SK-N-DZ (cell line): ENCODE results near the gene ABCA9.

Experiments used
- DNase-seq: peaks from one replicate; pipeline ENCODE4 v3.0.0-alpha.2; 2015; ENCODE audit warnings: low spot score

Gene ABCA9

GRCh38 chr17:69066482-69066881 is 5.8 kb upstream of the ABCA9 start:
- no peak for DNase-seq

- DNase-seq = no peak
These were observed 4.4 kb upstream of the ABCA9 start for GRCh38 chr17:69065113-69065512.

GRCh38 chr17:69064476-69064875 is 3.7 kb upstream of the ABCA9 start:
- no peak for DNase-seq

DNA sequence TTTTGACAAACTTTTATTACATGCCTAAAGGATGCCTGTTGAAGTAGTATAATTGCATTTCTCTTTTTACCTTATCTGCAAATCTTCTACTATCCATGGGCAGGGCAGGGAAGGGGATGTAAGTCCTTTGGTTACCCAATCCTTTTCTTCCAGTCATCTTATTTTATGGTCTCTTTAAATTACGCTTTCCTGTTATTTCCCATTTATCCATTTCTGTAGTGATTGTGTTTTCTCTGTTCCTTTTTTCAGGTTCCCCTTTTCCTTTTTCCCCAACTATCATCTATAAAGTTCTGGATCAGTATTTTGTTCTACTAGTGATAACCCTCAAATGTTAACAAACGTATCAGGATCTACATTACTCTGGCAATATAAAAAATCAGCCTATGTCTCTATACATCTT is 3.3 kb upstream of the ABCA9 start:
- DNase-seq = no peak

DNA sequence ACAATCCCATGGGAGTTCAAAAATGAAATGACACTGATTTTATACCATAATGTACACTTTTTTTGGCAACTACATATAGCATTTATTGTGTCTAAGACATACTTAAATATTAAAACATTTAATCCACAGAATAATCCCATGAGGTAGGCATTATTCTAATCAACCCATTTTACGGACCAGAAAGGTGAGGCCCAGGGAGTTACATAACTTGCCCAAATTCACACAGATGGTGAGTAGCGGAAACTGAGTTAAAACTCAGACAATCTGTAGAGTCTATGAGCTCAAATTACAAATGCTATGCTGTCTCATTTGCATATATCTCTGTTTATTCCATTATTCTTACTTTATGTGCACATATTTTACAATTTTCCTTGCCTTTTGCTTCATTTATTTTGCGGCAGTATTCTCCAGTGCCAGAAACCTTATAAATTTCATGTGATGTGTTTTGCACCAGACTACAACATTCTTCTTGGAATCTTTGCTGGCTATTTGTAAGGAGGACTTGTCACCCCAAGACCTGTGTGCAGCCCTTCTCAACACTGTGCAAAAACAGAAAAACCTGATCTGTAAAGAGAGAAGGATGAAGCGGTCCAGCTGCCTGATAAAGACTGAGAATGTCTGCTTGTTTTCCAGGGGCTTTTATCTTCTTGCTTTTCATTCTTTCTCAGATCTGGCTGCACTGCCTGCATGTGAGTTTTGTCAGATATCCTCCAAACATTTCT is 2.3 kb upstream of the ABCA9 start:
- DNase-seq = no peak

- no peak for DNase-seq
These were observed 1.2 kb upstream of the ABCA9 start for GRCh38 chr17:69061721-69062556.

DNA sequence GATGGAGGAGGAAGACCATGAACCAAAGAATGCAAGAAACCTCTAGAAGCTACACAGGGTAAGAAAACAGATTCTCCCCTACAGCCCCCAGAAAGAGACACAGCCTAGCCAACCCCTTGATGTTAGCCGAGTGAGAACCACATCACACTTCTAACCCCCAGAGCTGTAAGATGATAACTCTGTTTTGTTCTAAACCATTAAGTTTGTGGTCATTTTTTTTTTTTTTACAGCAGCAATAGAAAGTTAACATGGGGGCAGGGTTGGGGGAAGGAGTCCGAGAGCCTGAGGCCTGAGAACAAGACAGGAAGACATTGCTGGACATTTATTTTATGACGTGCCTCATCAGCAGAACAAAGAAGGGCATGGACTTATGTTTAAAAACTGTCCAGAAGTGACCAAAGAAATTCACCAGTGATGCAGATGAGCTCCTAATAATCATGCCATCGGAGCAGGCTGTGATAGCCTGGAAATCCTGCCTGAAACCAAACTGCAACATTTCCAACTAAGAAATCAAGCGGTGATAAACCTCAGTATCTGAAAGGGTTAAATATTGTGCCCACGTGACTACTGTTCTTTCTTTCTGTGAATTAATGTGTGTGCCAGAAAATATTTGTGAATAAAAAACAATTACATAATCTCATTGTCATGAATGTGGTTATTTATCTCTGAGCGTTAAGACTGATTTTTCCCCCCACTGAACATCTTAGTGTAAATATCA is 1.1 kb downstream of the ABCA9 start:
- no peak for DNase-seq

GRCh38 chr17:69058165-69058564 is 2.6 kb downstream of the ABCA9 start:
- DNase-seq = no peak

DNA sequence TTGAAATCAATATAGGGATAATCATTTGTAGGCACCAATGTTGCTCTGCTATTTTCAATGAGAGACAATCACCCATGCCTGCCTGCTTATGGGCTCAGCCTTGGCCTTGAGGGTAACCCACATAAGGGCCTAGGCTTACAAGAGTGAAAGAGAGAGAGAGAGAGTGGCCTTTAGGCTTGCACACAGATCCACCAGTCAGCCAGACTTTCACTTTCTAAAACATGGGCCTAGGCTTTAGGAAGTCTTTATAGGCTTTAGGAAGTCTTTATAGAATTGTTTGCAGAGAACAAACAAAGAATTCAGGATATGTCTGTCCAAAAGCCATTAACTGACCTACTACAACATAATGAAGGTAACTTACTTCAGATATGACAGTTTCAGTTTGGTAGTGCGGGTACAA is 3.4 kb downstream of the ABCA9 start:
- no peak for DNase-seq

GRCh38 chr17:69056179-69056823 is 4.4 kb downstream of the ABCA9 start:
- DNase-seq = no peak

DNA sequence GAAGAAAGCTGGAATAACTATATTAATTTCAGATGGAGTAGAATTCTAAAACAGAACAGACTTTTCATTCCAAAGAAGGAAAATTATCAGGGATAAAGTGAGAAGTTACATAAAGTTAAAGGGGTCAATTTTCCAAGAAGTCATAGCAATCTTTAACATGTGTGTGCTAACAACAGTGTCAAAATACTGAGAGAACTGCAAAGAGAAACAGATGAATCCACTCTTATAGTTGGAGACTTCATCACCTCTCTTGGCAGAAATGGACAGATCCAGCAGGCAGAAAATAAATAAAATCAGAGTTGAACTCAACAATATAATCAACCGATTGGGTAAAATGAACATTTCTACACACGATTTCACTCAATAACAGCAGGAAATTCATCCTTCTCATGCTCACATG is 5.4 kb downstream of the ABCA9 start:
- no peak for DNase-seq

DNA sequence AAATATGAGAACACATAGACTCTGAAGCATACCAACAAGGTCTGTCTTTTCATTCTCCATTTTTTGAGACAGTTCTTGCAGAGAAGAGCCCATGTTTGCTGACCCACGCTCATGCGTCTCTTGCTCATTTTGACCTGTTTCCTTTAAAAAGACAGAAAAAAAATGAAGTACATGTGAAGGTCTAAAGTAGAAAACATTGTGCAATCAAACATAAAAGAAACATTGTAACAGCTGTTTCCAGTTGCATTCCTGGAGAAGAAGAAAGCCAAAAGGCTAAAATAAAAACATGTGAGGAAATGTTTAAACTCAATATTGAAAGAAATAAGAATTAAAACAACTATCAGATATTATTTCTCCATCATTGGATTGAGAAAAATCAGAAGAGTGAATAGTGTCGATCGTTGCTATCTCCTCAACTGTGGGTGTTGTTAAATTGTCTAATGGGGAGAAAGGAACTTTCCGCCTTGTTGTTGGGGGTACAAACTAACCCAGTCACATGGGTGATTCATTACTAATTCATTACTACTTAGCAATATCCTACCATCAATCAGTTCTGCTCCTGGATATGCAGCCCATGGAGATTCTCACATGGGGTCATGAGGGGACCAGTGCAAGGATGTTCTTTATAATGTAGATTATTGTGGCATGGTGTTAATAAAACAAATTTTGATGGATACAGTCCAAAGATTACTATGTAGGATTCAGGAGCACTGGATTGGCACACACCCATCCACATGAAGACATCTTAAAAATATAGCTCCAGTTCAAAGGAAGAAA is 9.5 kb downstream of the ABCA9 start:
- no peak for DNase-seq

- no peak for DNase-seq
These were observed 12.1 kb downstream of the ABCA9 start for GRCh38 chr17:69048634-69049033.

DNA sequence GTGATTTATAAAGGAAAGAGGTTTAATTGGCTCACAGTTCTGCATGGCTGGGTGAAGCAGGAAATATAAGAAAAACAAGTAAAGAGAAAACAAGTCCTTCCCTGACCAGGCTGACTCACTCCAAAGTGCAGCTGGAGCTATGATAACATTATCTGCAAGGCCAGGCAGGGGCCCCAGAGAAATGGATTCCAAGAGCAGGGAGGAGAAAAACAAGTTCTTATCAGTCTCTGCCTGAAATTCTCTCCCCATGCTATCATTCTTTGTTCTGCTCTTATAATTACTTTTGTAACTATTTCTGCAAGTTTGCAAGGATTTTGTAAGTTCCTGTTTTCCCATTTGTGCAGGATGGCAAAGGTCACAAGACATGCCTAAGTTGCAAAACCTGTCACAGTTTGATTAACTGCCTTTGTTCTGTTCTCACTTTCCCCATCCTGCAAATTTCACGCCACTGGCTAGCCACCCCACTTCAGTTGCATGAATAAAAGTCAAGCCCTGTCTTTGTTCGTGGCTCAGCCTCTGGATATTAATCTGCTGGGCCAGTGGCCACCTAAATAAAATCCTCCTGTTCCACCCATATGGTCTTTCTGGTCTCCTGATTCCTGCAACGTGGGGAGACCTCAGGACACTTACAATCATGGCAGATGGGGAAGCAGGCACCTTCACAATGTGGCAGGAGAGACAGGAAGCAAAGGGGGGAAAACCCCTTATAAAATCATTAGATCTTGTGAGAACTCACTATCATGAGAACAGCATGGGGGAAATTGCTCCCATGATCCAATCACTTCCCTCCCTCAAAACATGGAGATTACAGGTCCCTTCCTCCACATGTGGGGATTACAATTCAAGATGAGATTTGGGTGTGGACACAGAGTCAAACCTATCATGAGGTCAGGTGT is 13.1 kb downstream of the ABCA9 start:
- DNase-seq = no peak

GRCh38 chr17:69046121-69046807 is 14.5 kb downstream of the ABCA9 start:
- DNase-seq = no peak

- DNase-seq = no peak
These were observed 15.1 kb downstream of the ABCA9 start for GRCh38 chr17:69045646-69046045.

DNA sequence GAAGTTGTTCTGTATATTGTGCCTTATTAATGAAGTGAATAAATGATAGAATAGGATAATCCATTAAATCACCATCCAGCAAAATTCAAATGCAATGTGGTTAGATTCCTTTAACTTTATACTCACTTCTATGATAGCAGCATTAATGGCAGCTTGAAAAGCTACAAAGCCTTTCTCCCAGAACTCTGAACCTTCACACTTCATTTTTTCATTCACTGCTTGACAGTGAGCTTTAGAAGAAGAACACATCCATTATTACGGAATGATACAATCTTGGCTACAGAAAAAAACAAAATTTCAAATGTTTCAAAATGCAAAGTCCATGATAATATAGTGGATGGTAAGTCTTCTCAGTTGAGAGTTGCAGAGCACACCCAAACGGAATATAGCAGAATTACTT is 16.4 kb downstream of the ABCA9 start:
- DNase-seq = no peak

- no peak for DNase-seq
These were observed 17.5 kb downstream of the ABCA9 start for GRCh38 chr17:69043098-69043734.

DNA sequence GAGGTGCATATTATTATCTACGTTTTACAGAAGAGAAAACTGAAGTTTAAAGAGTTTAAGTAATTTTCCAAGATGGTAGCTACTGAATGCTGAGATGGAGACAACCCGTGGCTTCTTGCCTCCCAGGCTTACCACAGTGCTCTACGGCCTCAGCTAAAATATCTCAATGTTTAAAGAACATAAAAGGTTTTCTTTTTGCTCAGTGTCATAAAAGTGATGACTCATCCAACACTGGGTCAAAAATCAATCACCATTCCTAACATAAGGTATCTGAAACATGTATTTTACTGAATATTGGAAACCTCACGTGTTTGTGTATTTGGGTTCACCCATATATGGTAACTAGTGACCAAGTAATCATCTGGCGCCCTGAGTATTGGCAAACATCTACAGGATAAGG is 18.4 kb downstream of the ABCA9 start:
- no peak for DNase-seq
